Gastrocnemius medialis (tissue), 4 donors: Measurements from ENCODE around the gene MTAP.

Source experiments
- POLR2A ChIP-seq, 2 donors: fragments of 450-650 bp; IDR thresholded peaks; one replicate each; pipeline ENCODE4 v1.6.1; 2017; ENCODE audit warnings: antibody characterized with exemption in 2 of 2, mild to moderate bottlenecking in 2 of 2, moderate library complexity in 2 of 2
- TF ChIP-seq, protein P1 (sequence below), 5 experiments: fragments of 450-650 bp in 3 of 5; fragments of 200-600 bp in 2 of 5; sonication (generic) in 2 of 5; IDR thresholded peaks in 4 of 5; conservative IDR thresholded peaks in 1 of 5; 1 replicate in 4 of 5; 2 replicates in 1 of 5; pipeline ENCODE4 v1.5.1; 2016 to 2019; ENCODE audit warnings: antibody characterized with exemption in 5 of 5, mild to moderate bottlenecking in 3 of 5, moderate library complexity in 3 of 5

DNA sequence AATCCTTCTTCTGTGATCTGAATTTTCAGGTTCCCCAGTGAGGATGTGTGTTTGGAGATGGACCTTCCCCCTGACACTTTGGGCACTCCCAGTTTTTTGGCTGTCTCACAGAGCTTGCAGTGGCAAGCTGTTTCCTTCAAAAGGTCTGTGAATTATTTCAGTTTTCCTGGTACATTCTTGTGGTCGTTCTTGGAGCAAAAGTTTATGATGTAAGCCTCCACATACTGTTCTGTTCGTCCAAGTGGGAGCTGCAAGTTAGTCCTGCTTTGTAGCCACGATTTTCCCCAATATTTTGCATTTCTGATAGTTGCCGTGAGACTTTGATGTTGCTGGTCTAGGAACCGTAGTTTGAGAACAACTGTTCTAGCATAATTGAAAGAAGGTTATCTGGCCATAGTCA lies 88.3 kb downstream of the MTAP start:
- TF ChIP-seq, protein P1, sequence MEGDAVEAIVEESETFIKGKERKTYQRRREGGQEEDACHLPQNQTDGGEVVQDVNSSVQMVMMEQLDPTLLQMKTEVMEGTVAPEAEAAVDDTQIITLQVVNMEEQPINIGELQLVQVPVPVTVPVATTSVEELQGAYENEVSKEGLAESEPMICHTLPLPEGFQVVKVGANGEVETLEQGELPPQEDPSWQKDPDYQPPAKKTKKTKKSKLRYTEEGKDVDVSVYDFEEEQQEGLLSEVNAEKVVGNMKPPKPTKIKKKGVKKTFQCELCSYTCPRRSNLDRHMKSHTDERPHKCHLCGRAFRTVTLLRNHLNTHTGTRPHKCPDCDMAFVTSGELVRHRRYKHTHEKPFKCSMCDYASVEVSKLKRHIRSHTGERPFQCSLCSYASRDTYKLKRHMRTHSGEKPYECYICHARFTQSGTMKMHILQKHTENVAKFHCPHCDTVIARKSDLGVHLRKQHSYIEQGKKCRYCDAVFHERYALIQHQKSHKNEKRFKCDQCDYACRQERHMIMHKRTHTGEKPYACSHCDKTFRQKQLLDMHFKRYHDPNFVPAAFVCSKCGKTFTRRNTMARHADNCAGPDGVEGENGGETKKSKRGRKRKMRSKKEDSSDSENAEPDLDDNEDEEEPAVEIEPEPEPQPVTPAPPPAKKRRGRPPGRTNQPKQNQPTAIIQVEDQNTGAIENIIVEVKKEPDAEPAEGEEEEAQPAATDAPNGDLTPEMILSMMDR (IDR thresholded peaks at IDR 0.05 in 4 of 5, conservative IDR thresholded peaks at IDR 0.05 in 1 of 5), result no peak
- TF ChIP-seq POLR2A (IDR thresholded peaks at IDR 0.05), result no peak
